Measurements from ENCODE around the gene RXFP4.

RXFP4 gene

GRCh38 chr1:155911156-155912055, 30.0 kb upstream of the RXFP4 start, which contains the start of gene RIT1:
TSS of gene RIT1 (minus strand) at chr1:155911349. CDS start at chr1:155910761, 588 bp downstream.
- H3K23ac ChIP-seq (ENCODE audit: low read depth, low read length, poor library complexity): peak within 1 kb of the TSS; percentile 94
- H2BK12ac ChIP-seq (ENCODE audit: low read length): no peak within 1 kb of the TSS
- H3K4ac ChIP-seq (ENCODE audit: low read length): no peak within 1 kb of the TSS
- H2BK5ac ChIP-seq (ENCODE audit: low read length): no peak within 1 kb of the TSS
- no peaks in the 10 kb centered on the region for H3K9me3 ChIP-seq (replicated peaks in 1 of 2; ENCODE audit: control insufficient read depth in 2 of 2, insufficient read depth in 1 of 2, low read depth in 1 of 2, low read length in 2 of 2)
- peaks cover 1% of the 10 kb centered on the region for H3K79me1 ChIP-seq (ENCODE audit: low read depth, low read length)
- H3K4me2 ChIP-seq (ENCODE audit: insufficient read depth, low read length, poor library complexity, severe bottlenecking): peak within 1 kb of the TSS; percentile 72
- H2AFZ ChIP-seq (ENCODE audit: low read length): peak within 1 kb of the TSS; percentile 81
- H3K27me3 ChIP-seq (ENCODE audit: control insufficient read depth in 3 of 3, insufficient read depth in 3 of 3, low read depth in 1 of 3, low read length in 3 of 3): no peaks in the 10 kb centered on the region
- peak within 1 kb of the TSS; percentile 68 to 90 for H3K4me3 ChIP-seq (ENCODE audit: low read length in 2 of 2)
- peak within 1 kb of the TSS; percentile 74 for H3K9ac ChIP-seq (ENCODE audit: low read depth, low read length, poor library complexity)
- peaks cover 0 to 2% of the 10 kb centered on the region in 2 donors for H3K4me1 ChIP-seq (ENCODE audit: control insufficient read depth in 2 of 2, insufficient read depth in 1 of 2, low read depth in 1 of 2, low read length in 2 of 2)
- no CpG with 5 or more reads among the region's 34 CpGs for WGBS, 2 donors (ENCODE audit: extremely low coverage in 2 of 2, insufficient read length in 2 of 2, insufficient replicate concordance in 1 of 2)
- H4K8ac ChIP-seq (ENCODE audit: low read depth, low read length): no peak within 1 kb of the TSS
- H2AK5ac ChIP-seq (ENCODE audit: low read depth, low read length): no peak within 1 kb of the TSS
- no peak within 1 kb of the TSS for H2BK120ac ChIP-seq (ENCODE audit: low read depth, low read length)
- DNase-seq (ENCODE audit: low spot score): peak; percentile 81
- no peak within 1 kb of the TSS for H4K91ac ChIP-seq (ENCODE audit: low read depth, low read length, poor library complexity)
- no peak within 1 kb of the TSS for H2BK15ac ChIP-seq (ENCODE audit: low read length)
- H3K27ac ChIP-seq (replicated peaks; ENCODE audit: low read length): peak within 1 kb of the TSS; percentile 60
- peak within 1 kb of the TSS; percentile 67 for H3K18ac ChIP-seq (ENCODE audit: low read length)
- H3K14ac ChIP-seq (ENCODE audit: low read length): no peak within 1 kb of the TSS
- peaks cover 18 to 83% of the 10 kb centered on the region in 2 donors for H3K36me3 ChIP-seq (replicated peaks in 1 of 2; ENCODE audit: control insufficient read depth in 2 of 2, insufficient read depth in 2 of 2, low read length in 2 of 2)

GRCh38 chr1:155912056-155912536, 29.3 kb upstream of the RXFP4 start:
- H3K27ac ChIP-seq (replicated peaks; ENCODE audit: low read length): no peak overlapping the region
- H3K4me3 ChIP-seq (ENCODE audit: low read length in 2 of 2): no peak overlapping the region
- H2BK15ac ChIP-seq (ENCODE audit: low read length): no peak overlapping the region
- no peak overlapping the region for H3K18ac ChIP-seq (ENCODE audit: low read length)
- peaks cover 1% of the 10 kb centered on the region for H3K79me1 ChIP-seq (ENCODE audit: low read depth, low read length)
- H2BK120ac ChIP-seq (ENCODE audit: low read depth, low read length): no peak overlapping the region
- H3K9ac ChIP-seq (ENCODE audit: low read depth, low read length, poor library complexity): no peak overlapping the region
- H2BK5ac ChIP-seq (ENCODE audit: low read length): no peak overlapping the region
- H2AK5ac ChIP-seq (ENCODE audit: low read depth, low read length): no peak overlapping the region
- H4K8ac ChIP-seq (ENCODE audit: low read depth, low read length): no peak overlapping the region
- no peaks in the 10 kb centered on the region for H3K27me3 ChIP-seq (ENCODE audit: control insufficient read depth in 3 of 3, insufficient read depth in 3 of 3, low read depth in 1 of 3, low read length in 3 of 3)
- peaks cover 0 to 2% of the 10 kb centered on the region in 2 donors for H3K4me1 ChIP-seq (ENCODE audit: control insufficient read depth in 2 of 2, insufficient read depth in 1 of 2, low read depth in 1 of 2, low read length in 2 of 2)
- peaks cover 20 to 83% of the 10 kb centered on the region in 2 donors for H3K36me3 ChIP-seq (replicated peaks in 1 of 2; ENCODE audit: control insufficient read depth in 2 of 2, insufficient read depth in 2 of 2, low read length in 2 of 2)
- H3K4me2 ChIP-seq (ENCODE audit: insufficient read depth, low read length, poor library complexity, severe bottlenecking): no peak overlapping the region
- H3K9me3 ChIP-seq (replicated peaks in 1 of 2; ENCODE audit: control insufficient read depth in 2 of 2, insufficient read depth in 1 of 2, low read depth in 1 of 2, low read length in 2 of 2): no peaks in the 10 kb centered on the region
- no peak overlapping the region for H2AFZ ChIP-seq (ENCODE audit: low read length)
- no peak overlapping the region for H4K91ac ChIP-seq (ENCODE audit: low read depth, low read length, poor library complexity)
- DNase-seq (ENCODE audit: low spot score): no peak
- WGBS, 2 donors (ENCODE audit: extremely low coverage in 2 of 2, insufficient read length in 2 of 2, insufficient replicate concordance in 1 of 2): no CpG with 5 or more reads among the region's 11 CpGs
- H2BK12ac ChIP-seq (ENCODE audit: low read length): no peak overlapping the region
- no peak overlapping the region for H3K23ac ChIP-seq (ENCODE audit: low read depth, low read length, poor library complexity)
- H3K4ac ChIP-seq (ENCODE audit: low read length): no peak overlapping the region
- H3K14ac ChIP-seq (ENCODE audit: low read length): no peak overlapping the region

GRCh38 chr1:155913969-155914757, 27.3 kb upstream of the RXFP4 start:
- H2AK5ac ChIP-seq (ENCODE audit: low read depth, low read length): no peak overlapping the region
- H2BK15ac ChIP-seq (ENCODE audit: low read length): no peak overlapping the region
- H2BK120ac ChIP-seq (ENCODE audit: low read depth, low read length): no peak overlapping the region
- H3K18ac ChIP-seq (ENCODE audit: low read length): no peak overlapping the region
- H3K4me1 ChIP-seq (ENCODE audit: control insufficient read depth in 2 of 2, insufficient read depth in 1 of 2, low read depth in 1 of 2, low read length in 2 of 2): peaks cover 0 to 2% of the 10 kb centered on the region in 2 donors
- no peak overlapping the region for H3K4me3 ChIP-seq (ENCODE audit: low read length in 2 of 2)
- H3K9me3 ChIP-seq (replicated peaks in 1 of 2; ENCODE audit: control insufficient read depth in 2 of 2, insufficient read depth in 1 of 2, low read depth in 1 of 2, low read length in 2 of 2): no peaks in the 10 kb centered on the region
- H2AFZ ChIP-seq (ENCODE audit: low read length): no peak overlapping the region
- H3K79me1 ChIP-seq (ENCODE audit: low read depth, low read length): peaks cover 1% of the 10 kb centered on the region
- H2BK12ac ChIP-seq (ENCODE audit: low read length): no peak overlapping the region
- no peak overlapping the region for H3K4ac ChIP-seq (ENCODE audit: low read length)
- no peak overlapping the region for H3K23ac ChIP-seq (ENCODE audit: low read depth, low read length, poor library complexity)
- no CpG with 5 or more reads among the region's 6 CpGs for whole genome bisulfite sequencing, 2 donors (ENCODE audit: extremely low coverage in 2 of 2, insufficient read length in 2 of 2, insufficient replicate concordance in 1 of 2)
- H3K9ac ChIP-seq (ENCODE audit: low read depth, low read length, poor library complexity): no peak overlapping the region
- peaks cover 23 to 87% of the 10 kb centered on the region in 2 donors for H3K36me3 ChIP-seq (replicated peaks in 1 of 2; ENCODE audit: control insufficient read depth in 2 of 2, insufficient read depth in 2 of 2, low read length in 2 of 2)
- H2BK5ac ChIP-seq (ENCODE audit: low read length): no peak overlapping the region
- no peaks in the 10 kb centered on the region for H3K27me3 ChIP-seq (ENCODE audit: control insufficient read depth in 3 of 3, insufficient read depth in 3 of 3, low read depth in 1 of 3, low read length in 3 of 3)
- H3K14ac ChIP-seq (ENCODE audit: low read length): no peak overlapping the region
- H3K4me2 ChIP-seq (ENCODE audit: insufficient read depth, low read length, poor library complexity, severe bottlenecking): no peak overlapping the region
- no peak overlapping the region for H4K8ac ChIP-seq (ENCODE audit: low read depth, low read length)
- DNase-seq (ENCODE audit: low spot score): no peak
- H4K91ac ChIP-seq (ENCODE audit: low read depth, low read length, poor library complexity): no peak overlapping the region
- H3K27ac ChIP-seq (replicated peaks; ENCODE audit: low read length): no peak overlapping the region

GRCh38 chr1:155918660-155919059, 22.8 kb upstream of the RXFP4 start:
- no peak overlapping the region for H2BK120ac ChIP-seq (ENCODE audit: low read depth, low read length)
- no peak overlapping the region for H3K9ac ChIP-seq (ENCODE audit: low read depth, low read length, poor library complexity)
- no peaks in the 10 kb centered on the region for H3K9me3 ChIP-seq (replicated peaks in 1 of 2; ENCODE audit: control insufficient read depth in 2 of 2, insufficient read depth in 1 of 2, low read depth in 1 of 2, low read length in 2 of 2)
- H3K27ac ChIP-seq (replicated peaks; ENCODE audit: low read length): no peak overlapping the region
- no peak overlapping the region for H4K8ac ChIP-seq (ENCODE audit: low read depth, low read length)
- H4K91ac ChIP-seq (ENCODE audit: low read depth, low read length, poor library complexity): no peak overlapping the region
- H2BK12ac ChIP-seq (ENCODE audit: low read length): no peak overlapping the region
- H3K4me3 ChIP-seq (ENCODE audit: low read length in 2 of 2): no peak overlapping the region
- H3K14ac ChIP-seq (ENCODE audit: low read length): no peak overlapping the region
- no peak overlapping the region for H2AK5ac ChIP-seq (ENCODE audit: low read depth, low read length)
- H2AFZ ChIP-seq (ENCODE audit: low read length): no peak overlapping the region
- no peak overlapping the region for H3K23ac ChIP-seq (ENCODE audit: low read depth, low read length, poor library complexity)
- no peak for DNase-seq (ENCODE audit: low spot score)
- no peak overlapping the region for H2BK5ac ChIP-seq (ENCODE audit: low read length)
- H2BK15ac ChIP-seq (ENCODE audit: low read length): no peak overlapping the region
- no peak overlapping the region for H3K4me2 ChIP-seq (ENCODE audit: insufficient read depth, low read length, poor library complexity, severe bottlenecking)
- H3K18ac ChIP-seq (ENCODE audit: low read length): no peak overlapping the region
- WGBS, 2 donors (ENCODE audit: extremely low coverage in 2 of 2, insufficient read length in 2 of 2, insufficient replicate concordance in 1 of 2): no CpG with 5 or more reads among the region's 3 CpGs
- no peaks in the 10 kb centered on the region for H3K27me3 ChIP-seq (ENCODE audit: control insufficient read depth in 3 of 3, insufficient read depth in 3 of 3, low read depth in 1 of 3, low read length in 3 of 3)
- H3K4me1 ChIP-seq (ENCODE audit: control insufficient read depth in 2 of 2, insufficient read depth in 1 of 2, low read depth in 1 of 2, low read length in 2 of 2): no peaks in the 10 kb centered on the region
- no peak overlapping the region for H3K4ac ChIP-seq (ENCODE audit: low read length)
- H3K36me3 ChIP-seq (replicated peaks in 1 of 2; ENCODE audit: control insufficient read depth in 2 of 2, insufficient read depth in 2 of 2, low read length in 2 of 2): peaks cover 41 to 98% of the 10 kb centered on the region in 2 donors
- H3K79me1 ChIP-seq (ENCODE audit: low read depth, low read length): no peaks in the 10 kb centered on the region

Measured in neuronal stem cell (in vitro differentiated cells).